SU-DHL-6 (cell line): ENCODE data around the gene RHOH.

Source experiments
- CTCF ChIP-seq: fragments of 200-600 bp; sonication (generic); IDR thresholded peaks from one replicate; pipeline ENCODE4 v1.5.1; 2017; ENCODE audit warnings: antibody characterized with exemption, mild to moderate bottlenecking, low read length, moderate library complexity; ENCODE audit not compliant: insufficient read depth, poor library complexity, severe bottlenecking
- EZH2phosphoT487 ChIP-seq: fragments of 200-600 bp; sonication (generic), shearing (Covaris generic); conservative IDR thresholded peaks from 2 replicates; pipeline ENCODE4 v1.6.1; 2018; ENCODE audit warnings: mild to moderate bottlenecking, antibody characterized with exemption, low read length, moderate library complexity, mixed read lengths

GRCh38 chr4:40283413-40283812, 86.6 kb downstream of the RHOH start:
- TF ChIP-seq CTCF (no peak), EZH2phosphoT487 (no peak)
